Esophagus muscularis mucosa (tissue), 3 donors: Measurements from ENCODE around the gene GANC.

Source experiments
- CTCF ChIP-seq, 3 experiments: fragments of 200-600 bp in 2 of 3; fragments of 450-650 bp in 1 of 3; sonication (generic) in 2 of 3; IDR thresholded peaks; one replicate each; pipeline ENCODE4 v1.5.1; 2017 to 2019; ENCODE audit warnings: antibody characterized with exemption in 3 of 3, mild to moderate bottlenecking in 2 of 3, moderate library complexity in 1 of 3
- POLR2A ChIP-seq: fragments of 450-650 bp; IDR thresholded peaks from one replicate; pipeline ENCODE4 v1.6.1; 2017; ENCODE audit warnings: antibody characterized with exemption, moderate library complexity, mild to moderate bottlenecking, low read depth
- POLR2AphosphoS5 ChIP-seq, 2 donors: sonication (generic); formaldehyde crosslinking; IDR thresholded peaks; one replicate each; pipeline ENCODE4 v1.6.1; 2017; ENCODE audit warnings: antibody characterized with exemption in 2 of 2

- TF ChIP-seq POLR2A: no peak
- TF ChIP-seq CTCF (IDR thresholded peaks at IDR 0.05): no peak
- no peak for TF ChIP-seq POLR2AphosphoS5 (IDR thresholded peaks at IDR 0.05)
These were observed 70.7 kb downstream of the GANC start for GRCh38 chr15:42343596-42344232.
